GM12878 (cell line): ENCODE data around the gene DCAF8. TPM values are rescaled to one million over a fixed set of nuclear protein-coding genes. Genes with fewer than 3 reads are reported as not detected.

ENCODE experiments used
- BCLAF1 ChIP-seq: fragments of 450-650 bp; IDR thresholded peaks from 2 replicates; pipeline ENCODE4 v1.6.1; 2017; ENCODE audit warnings: antibody characterized with exemption, mild to moderate bottlenecking, moderate library complexity
- CBX5 ChIP-seq: sonication (generic); IDR thresholded peaks from 2 replicates; pipeline ENCODE4 v1.6.1; 2016; ENCODE audit warnings: low read depth, moderate library complexity, mild to moderate bottlenecking, inconsistent platforms
- CEBPB ChIP-seq, 2 experiments: fragments of 150-350 bp in 1 of 2; IDR thresholded peaks; 2 replicates each; pipeline ENCODE4 v1.6.1; 2012 to 2014; ENCODE audit warnings: low read depth in 2 of 2, low read length in 2 of 2, borderline replicate concordance in 1 of 2, inconsistent platforms in 1 of 2
- CHD1 ChIP-seq: IDR thresholded peaks from 2 replicates; pipeline ENCODE4 v1.6.1; 2012; ENCODE audit warnings: low read depth, low read length, improper control_type of control experiment
- CREB1 ChIP-seq: IDR thresholded peaks from 2 replicates; pipeline ENCODE4 v1.6.1; 2012; ENCODE audit warnings: low read depth, mild to moderate bottlenecking, inconsistent platforms
- ETV6 ChIP-seq, 2 experiments: fragments of 450-650 bp in 1 of 2; IDR thresholded peaks in 1 of 2; conservative IDR thresholded peaks in 1 of 2; 2 replicates each; pipeline ENCODE4 v1.6.1; 2014; ENCODE audit warnings: antibody characterized with exemption in 1 of 2, borderline replicate concordance in 1 of 2, low read depth in 1 of 2, mild to moderate bottlenecking in 1 of 2, moderate library complexity in 1 of 2
- KAT2A ChIP-seq: conservative IDR thresholded peaks from 2 replicates; pipeline ENCODE4 v1.6.1; 2011; ENCODE audit warnings: low read depth, low read length; ENCODE audit not compliant: control insufficient read depth
- MTA2 ChIP-seq: fragments of 450-650 bp; IDR thresholded peaks from 2 replicates; pipeline ENCODE4 v1.6.1; 2016; ENCODE audit warnings: low read depth, mild to moderate bottlenecking, moderate library complexity
- PAX8 ChIP-seq: fragments of 450-650 bp; IDR thresholded peaks from 2 replicates; pipeline ENCODE4 v1.6.1; 2017; ENCODE audit warnings: mild to moderate bottlenecking, moderate library complexity
- POLR2AphosphoS5 ChIP-seq: IDR thresholded peaks from 2 replicates; pipeline ENCODE4 v1.6.1; 2011; ENCODE audit warnings: mild to moderate bottlenecking, low read length, inconsistent platforms
- RFX5 ChIP-seq: IDR thresholded peaks from 2 replicates; pipeline ENCODE4 v1.6.1; 2011; ENCODE audit warnings: low read depth, low read length, improper control_type of control experiment
- polyA plus RNA-seq, 11 experiments: library from polyadenylated mRNA; depleted of rRNA in 4 of 11; unstranded in 6 of 11; stranded (reverse) in 5 of 11; fragments of >200 nt; fragmentation: Nextera tagmentation in 4 of 11; fragmentation: Illumina TruSeq in 1 of 11; extraction: Ambion mirVana in 4 of 11; extraction: Trizol in 1 of 11; gene quantifications; 1 replicate in 1 of 11; 2 replicates in 10 of 11; pipeline versions ENCODE4 v1.2.1 to v1.2.3, GENCODE V29; 2011 to 2016; ENCODE audit warnings: inconsistent platforms in 2 of 11, missing spikeins in 2 of 11, low read depth in 1 of 11
- total RNA-seq, 4 experiments: library from RNA; depleted of rRNA in 3 of 4; stranded (reverse); fragments of >200 nt in 3 of 4; fragmentation: Illumina TruSeq in 1 of 4; extraction: Trizol in 1 of 4; gene quantifications; 2 replicates each; pipeline versions ENCODE4 v1.2.1 to v1.2.3, GENCODE V29; 2013 to 2021

DCAF8 gene
- total and polyA plus RNA-seq, 10 of the 15 experiments (the other 5 are each of a cell fraction or from before 2014, with no cell fraction given), result 10.4 to 152 (median 84.6) TPM

- TF ChIP-seq BCLAF1 (no peak), PAX8 (no peak), MTA2 (no peak), RFX5 (no peak), CEBPB (IDR thresholded peaks at IDR 0.05; ENCODE audit: borderline replicate concordance in 1 of 2, low read depth in 2 of 2, low read length in 2 of 2) (no peak), CBX5 (no peak), POLR2AphosphoS5 (no peak), ETV6 (conservative IDR thresholded peaks at IDR 0.05 in 1 of 2, IDR thresholded peaks at IDR 0.05 in 1 of 2; ENCODE audit: borderline replicate concordance in 1 of 2, low read depth in 1 of 2) (no peak), CHD1 (no peak), KAT2A (no peak), CREB1 (no peak)
These were observed 91.0 kb downstream of the DCAF8 start (continued) for GRCh38 chr1:160171354-160171753.
